ENCODE measurements around the gene TXNRD2. TPM values are rescaled to one million over a fixed set of nuclear protein-coding genes. Genes with fewer than 3 reads are reported as not detected.

TXNRD2 gene
- total and polyA plus RNA-seq, 2 experiments from 2014 or later, result 11.2 to 12.4 TPM

- Histone ChIP-seq H3F3A (replicated peaks; ENCODE audit: low read depth) (0 out of 2 replicates have a peak, but pooled peaks cover 4% of the 10 kb centered on the region), H3K27ac (ENCODE audit: low read depth) (no peak overlapping the region), H3K4me3 (no peak overlapping the region; the same call in 1 of the 2 replicates), H3K36me3 (ENCODE audit: insufficient read depth) (no peaks in the 10 kb centered on the region; the same call in 1 of the 2 replicates), H3K4me2 (no peak overlapping the region), H3K9me2 (ENCODE audit: insufficient read depth) (no peaks in the 10 kb centered on the region), H4K20me1 (replicated peaks; ENCODE audit: insufficient read depth) (peaks cover 4% of the 10 kb centered on the region; the same call in 1 of the 2 replicates), H3K4me1 (ENCODE audit: insufficient read depth) (peaks cover 19% of the 10 kb centered on the region; the same call in 1 of the 2 replicates), H3K27me3 (ENCODE audit: insufficient read depth) (no peaks in the 10 kb centered on the region), H2AFZ (no peak overlapping the region), H3K79me2 (replicated peaks; ENCODE audit: insufficient read depth) (peaks cover 45% of the 10 kb centered on the region)
- Mint-ChIP-seq H3K27me3 (ENCODE audit: insufficient read depth, low read depth, poor library complexity) (peaks cover 21% of the 10 kb centered on the region), H3K9me3 (no peaks in the 10 kb centered on the region; the same call in 2 of the 3 replicates), H3K4me1 (peaks cover 31% of the 10 kb centered on the region), H3K27ac (no peak overlapping the region), H3K4me3 (peak overlapping the region; percentile 98; the same call in 2 of the 3 replicates), H3K36me3 (ENCODE audit: low read depth) (peaks cover 41% of the 10 kb centered on the region)
- no peak for ATAC-seq
- no peak for DNase-seq (ENCODE audit: low spot score)
- TF ChIP-seq CREB1 (CRISPR knock-in tag; IDR thresholded peaks at IDR 0.05; ENCODE audit: low read depth) (no peak), ETS1 (IDR thresholded peaks at IDR 0.05) (no peak), NANOG (IDR thresholded peaks at IDR 0.05; ENCODE audit: borderline replicate concordance) (no peak), EZH2 (IDR thresholded peaks at IDR 0.05; ENCODE audit: low read depth, unreplicated experiment) (no peak), ZNF331 (CRISPR knock-in tag; IDR thresholded peaks at IDR 0.05; ENCODE audit: low read depth) (no peak), POLR2AphosphoS5 (IDR thresholded peaks at IDR 0.05; ENCODE audit: low read depth) (no peak), JUNB (IDR thresholded peaks at IDR 0.05; ENCODE audit: unreplicated experiment) (no peak), REST (IDR thresholded peaks at IDR 0.05; ENCODE audit: unreplicated experiment) (no peak), CTCF (conservative IDR thresholded peaks at IDR 0.05; ENCODE audit: low read depth in 2 of 2) (no peak), ZNF114 (CRISPR knock-in tag; IDR thresholded peaks at IDR 0.05) (no peak), STAT1 (IDR thresholded peaks at IDR 0.05; ENCODE audit: unreplicated experiment) (no peak), EZH2phosphoT487 (IDR thresholded peaks at IDR 0.05; ENCODE audit: unreplicated experiment) (no peak), ZNF462 (CRISPR knock-in tag; IDR thresholded peaks at IDR 0.05) (no peak)
Measured at GRCh38 chr22:19852177-19852781, 89.3 kb downstream of the TXNRD2 start.
